IMR-90 (cell line): ENCODE measurements around the gene DENR. TPM values are rescaled to one million over a fixed set of nuclear protein-coding genes. Genes with fewer than 3 reads are reported as not detected.
"Not testable (repeated sequence)": the region's sequence is repeated elsewhere in the genome, so short reads cannot be mapped to it uniquely, and the experiment has no call there.

Experiments used
- ATAC-seq: fragments of 200-7000 bp; cut with Tn5 transposase; 2 replicates; pipeline ENCODE4 v1.9.1; 2020; ENCODE audit warnings: low read depth, mild to moderate bottlenecking, moderate library complexity
- BruUV-seq: library from RNA; stranded (reverse); fragments of 400-500 nt; replicated peaks from 2 replicates; lab custom pipeline; 2021; lab: Mats Ljungman, UMichigan
- CTCF ChIA-PET: fragments of 300-600 bp; formaldehyde crosslinking; extraction: SDS; loops from one replicate; lab custom pipeline; 2021; ENCODE audit warnings: antibody characterized with exemption; lab: Yijun Ruan, JAX
- POLR2A ChIA-PET: fragments of 300-600 bp; sonication (Branson Sonifier 250); formaldehyde crosslinking; loops from one replicate; lab custom pipeline; 2022; ENCODE audit warnings: antibody characterized with exemption; ENCODE audit not compliant: unreplicated experiment; lab: Charles Lee
- DNase-seq: peaks from one replicate; pipeline ENCODE4 v3.0.0; 2013
- H2AFZ ChIP-seq: replicated peaks from 2 replicates; pipeline ENCODE3; 2013; ENCODE audit warnings: low read length, mild to moderate bottlenecking; ENCODE audit not compliant: poor library complexity
- H2AK5ac ChIP-seq: 2 replicates; pipeline ENCODE4 v1.6.1; 2013; ENCODE audit warnings: low read depth, low read length, inconsistent platforms
- H2AK9ac ChIP-seq: replicated peaks from 2 replicates; pipeline ENCODE3; 2013; ENCODE audit warnings: mild to moderate bottlenecking, low read depth, low read length, moderate library complexity; ENCODE audit not compliant: poor library complexity
- H2BK120ac ChIP-seq: 2 replicates; pipeline ENCODE4 v1.6.1; 2013; ENCODE audit warnings: low read depth, low read length, inconsistent platforms
- H2BK15ac ChIP-seq: 3 replicates; pipeline ENCODE4 v1.6.1; 2013; ENCODE audit warnings: low read depth, low read length, inconsistent platforms
- H2BK20ac ChIP-seq: 2 replicates; pipeline ENCODE4 v1.6.1; 2013; ENCODE audit warnings: low read depth, mild to moderate bottlenecking, inconsistent platforms, low read length, moderate library complexity
- H2BK5ac ChIP-seq: 2 replicates; pipeline ENCODE4 v1.6.1; 2013; ENCODE audit warnings: mild to moderate bottlenecking, low read depth, low read length, inconsistent platforms; ENCODE audit not compliant: poor library complexity, severe bottlenecking
- H3K14ac ChIP-seq: replicated peaks from 2 replicates; pipeline ENCODE4 v1.6.1; 2013; ENCODE audit warnings: low read depth, low read length, inconsistent platforms
- H3K18ac ChIP-seq: 2 replicates; pipeline ENCODE4 v1.6.1; 2013; ENCODE audit warnings: low read depth, low read length, control low read depth
- H3K23ac ChIP-seq: 2 replicates; pipeline ENCODE4 v1.6.1; 2013; ENCODE audit warnings: low read depth, low read length, inconsistent platforms
- H3K27ac ChIP-seq: 2 replicates; pipeline ENCODE4 v1.5.1; 2013; ENCODE audit warnings: mild to moderate bottlenecking, control low read depth, low read length; ENCODE audit not compliant: insufficient read depth
- H3K27me3 ChIP-seq: 2 replicates; pipeline ENCODE4 v1.6.1; 2013; ENCODE audit warnings: low read length; ENCODE audit not compliant: control insufficient read depth, insufficient read depth
- H3K36me3 ChIP-seq: 2 replicates; pipeline ENCODE4 v1.6.1; 2013; ENCODE audit warnings: low read length, mixed read lengths; ENCODE audit not compliant: control insufficient read depth, insufficient read depth
- H3K4ac ChIP-seq: 2 replicates; pipeline ENCODE4 v1.6.1; 2013; ENCODE audit warnings: low read depth, low read length, inconsistent platforms
- H3K4me1 ChIP-seq: 2 replicates; pipeline ENCODE4 v1.6.1; 2013; ENCODE audit warnings: low read length, mixed read lengths; ENCODE audit not compliant: control insufficient read depth, insufficient read depth
- H3K4me2 ChIP-seq: 2 replicates; pipeline ENCODE4 v1.6.1; 2013; ENCODE audit warnings: low read depth, mild to moderate bottlenecking, control low read depth, low read length, moderate library complexity
- H3K4me3 ChIP-seq: 2 replicates; pipeline ENCODE4 v1.5.1; 2013; ENCODE audit warnings: low read depth, mild to moderate bottlenecking, control low read depth, low read length, moderate library complexity; ENCODE audit not compliant: insufficient read depth
- H3K56ac ChIP-seq: 2 replicates; pipeline ENCODE4 v1.6.1; 2013; ENCODE audit warnings: low read length, inconsistent platforms; ENCODE audit not compliant: insufficient read depth; ENCODE audit errors: extremely low read depth
- H3K79me1 ChIP-seq, 2 experiments: 2 replicates each; pipeline ENCODE4 v1.6.1; 2013; ENCODE audit warnings: low read length in 2 of 2, inconsistent platforms in 1 of 2, low read depth in 1 of 2
- H3K9ac ChIP-seq: 2 replicates; pipeline ENCODE4 v1.6.1; 2013; ENCODE audit warnings: low read depth, low read length, control low read depth
- H3K9me1 ChIP-seq: 2 replicates; pipeline ENCODE4 v1.6.1; 2013; ENCODE audit warnings: low read length, inconsistent platforms; ENCODE audit not compliant: insufficient read depth
- H3K9me3 ChIP-seq: 2 replicates; pipeline ENCODE4 v1.6.1; 2013; ENCODE audit warnings: low read length; ENCODE audit not compliant: control insufficient read depth, insufficient read depth
- H4K20me1 ChIP-seq: 2 replicates; pipeline ENCODE4 v1.6.1; 2013; ENCODE audit warnings: low read length, inconsistent platforms; ENCODE audit not compliant: insufficient read depth
- H4K5ac ChIP-seq: 2 replicates; pipeline ENCODE4 v1.6.1; 2013; ENCODE audit warnings: mild to moderate bottlenecking, low read depth, low read length, control low read depth
- H4K8ac ChIP-seq, 2 experiments: 2 replicates each; pipeline ENCODE4 v1.6.1; 2013; ENCODE audit warnings: low read depth in 2 of 2, low read length in 2 of 2, control low read depth in 1 of 2, inconsistent platforms in 1 of 2
- H4K91ac ChIP-seq: 2 replicates; pipeline ENCODE4 v1.6.1; 2013; ENCODE audit warnings: low read depth, low read length, inconsistent platforms; ENCODE audit not compliant: insufficient read depth
- FOS ChIP-seq: fragments of 150-350 bp; IDR thresholded peaks from 2 replicates; pipeline ENCODE4 v1.6.1; 2016; ENCODE audit warnings: low read depth, low read length
- POLR2A ChIP-seq: IDR thresholded peaks from 2 replicates; pipeline ENCODE4 v1.6.1; 2012; ENCODE audit warnings: mild to moderate bottlenecking, low read depth, low read length
- WGBS, 2 experiments: methylation state at CpG; one replicate each; pipeline versions ENCODE4 v1.1.5 to v1.1.7; 2013; ENCODE audit warnings: missing lambda C conversion rate in 2 of 2; ENCODE audit not compliant: insufficient read length in 1 of 2; ENCODE audit errors: extremely low coverage in 2 of 2; 5-methylcytosine and 5-hydroxymethylcytosine counted together
- dilution Hi-C: fragments of 300-500 bp; cut with HindIII; formaldehyde crosslinking; loops from one replicate; pipeline ENCODE4 v1.14.3; 2018; ENCODE audit warnings: low sequenced_read_pairs; ENCODE audit not compliant: unreplicated experiment
- in situ Hi-C: fragments of 300-500 bp; cut with MboI; formaldehyde crosslinking; loops from 3 replicates; pipeline ENCODE4 v1.14.3; 2019; ENCODE audit warnings: low sequenced_read_pairs, inconsistent platforms, mixed read lengths
- intact Hi-C: fragments of 100-400 bp; cut with micrococcal nuclease; formaldehyde crosslinking; loops from 2 replicates; pipeline ENCODE4 v1.10.0; 2022
- polyA plus RNA-seq, 3 experiments: library from polyadenylated mRNA; depleted of rRNA; stranded (reverse); fragments of >200 nt; gene quantifications; 2 replicates each; pipeline ENCODE4 v1.2.3, GENCODE V29; 2012; ENCODE audit warnings: low replicate concordance in 1 of 3
- total RNA-seq: library from RNA; depleted of rRNA; stranded (reverse); fragments of >200 nt; gene quantifications from 2 replicates; pipeline ENCODE4 v1.2.3, GENCODE V29; 2012
- TF ChIP-seq, protein P1 (sequence below): fragments of 150-350 bp; IDR thresholded peaks from 2 replicates; pipeline ENCODE4 v1.6.1; 2017; ENCODE audit warnings: mild to moderate bottlenecking, antibody characterized with exemption, low read length, low read depth

DENR gene
- total and polyA plus RNA-seq, 2 of the 4 experiments (the other 2 are of a cell fraction): 8.2 to 24.5 TPM

DNA sequence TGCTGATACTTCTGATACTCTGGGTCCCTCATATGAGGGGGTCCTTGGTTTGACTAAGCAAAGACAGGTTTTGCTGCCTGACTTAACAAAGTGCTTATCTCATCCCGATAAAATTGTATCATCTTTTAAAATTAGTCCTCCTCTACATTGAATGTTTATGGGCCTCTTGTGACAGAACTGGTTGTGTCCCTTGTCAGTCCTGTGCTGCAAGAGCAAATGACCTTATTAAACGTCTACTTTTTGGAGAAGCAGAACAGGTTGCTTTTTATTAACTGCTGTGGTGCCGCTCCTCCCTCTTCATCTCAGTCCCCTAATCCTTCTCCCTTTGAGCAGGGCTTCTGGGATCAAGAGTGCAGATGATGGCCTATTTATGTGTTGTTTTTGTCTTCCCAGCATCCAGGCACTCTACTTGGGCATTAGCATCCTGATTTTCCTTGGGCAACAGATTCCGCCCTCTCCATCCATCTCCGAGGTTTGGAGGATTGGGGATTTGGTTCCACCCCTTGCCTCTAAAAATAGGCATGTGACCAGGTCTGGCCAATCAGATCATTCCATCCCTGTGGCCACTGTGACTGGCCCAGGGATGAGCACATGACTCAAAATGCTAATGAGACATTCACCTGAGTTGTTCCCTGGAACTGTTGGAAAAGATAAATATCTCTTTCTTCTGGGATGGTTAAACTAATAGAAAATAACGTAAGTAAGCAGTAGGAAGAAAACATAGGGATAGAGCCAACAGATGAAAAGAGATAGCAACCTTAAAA, 2.9 kb upstream of the DENR start:
- Histone ChIP-seq H4K91ac (no peak overlapping the region), H3K4me3 (no peak overlapping the region), H3K14ac (0 out of 2 replicates have a peak overlapping the region, but pooled peaks have one; percentile 27), H3K56ac (no peak overlapping the region), H4K20me1 (peaks cover 4% of the 10 kb centered on the region), H2BK20ac (no peak overlapping the region), H3K9me1 (peaks cover 6% of the 10 kb centered on the region; the same call in 1 of the 2 replicates), H3K79me1 (peaks cover 17 to 19% of the 10 kb centered on the region in 2 experiments), H3K4me1 (peaks cover 6% of the 10 kb centered on the region), H2AK5ac (no peak overlapping the region), H2BK5ac (no peak overlapping the region), H2BK15ac (no peak overlapping the region), H3K4ac (no peak overlapping the region), H3K4me2 (no peak overlapping the region), H3K27me3 (no peaks in the 10 kb centered on the region), H3K9me3 (no peaks in the 10 kb centered on the region), H3K9ac (no peak overlapping the region), H4K8ac (no peak overlapping the region), H3K36me3 (peaks cover 3% of the 10 kb centered on the region), H4K5ac (no peak overlapping the region), H3K23ac (no peak overlapping the region), H3K27ac (no peak overlapping the region), H2AK9ac (no peak overlapping the region), H3K18ac (no peak overlapping the region), H2AFZ (peak overlapping the region; percentile 27), H2BK120ac (no peak overlapping the region)
- WGBS, 2 experiments: no CpG with 5 or more reads among the region's 6 CpGs
- in situ Hi-C loops (loop anchor here (5.0 kb wide), 1 partner anchor 112 kb away; no protein-coding TSS in a partner anchor), dilution Hi-C loops (no loop called here), intact Hi-C loops (loop anchor here (10.0 kb wide), 1 partner anchor 355 kb away; no protein-coding TSS in a partner anchor)
- BruUV-seq: no TSS peak
- TF ChIP-seq, protein P1, sequence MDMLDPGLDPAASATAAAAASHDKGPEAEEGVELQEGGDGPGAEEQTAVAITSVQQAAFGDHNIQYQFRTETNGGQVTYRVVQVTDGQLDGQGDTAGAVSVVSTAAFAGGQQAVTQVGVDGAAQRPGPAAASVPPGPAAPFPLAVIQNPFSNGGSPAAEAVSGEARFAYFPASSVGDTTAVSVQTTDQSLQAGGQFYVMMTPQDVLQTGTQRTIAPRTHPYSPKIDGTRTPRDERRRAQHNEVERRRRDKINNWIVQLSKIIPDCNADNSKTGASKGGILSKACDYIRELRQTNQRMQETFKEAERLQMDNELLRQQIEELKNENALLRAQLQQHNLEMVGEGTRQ: peak; percentile 88
- no peak for TF ChIP-seq FOS
- no peak for TF ChIP-seq POLR2A
- POLR2A ChIA-PET: no interaction called here
- DNase-seq (no peak), ATAC-seq (no peak)
- CTCF ChIA-PET: no interaction called here

DNA sequence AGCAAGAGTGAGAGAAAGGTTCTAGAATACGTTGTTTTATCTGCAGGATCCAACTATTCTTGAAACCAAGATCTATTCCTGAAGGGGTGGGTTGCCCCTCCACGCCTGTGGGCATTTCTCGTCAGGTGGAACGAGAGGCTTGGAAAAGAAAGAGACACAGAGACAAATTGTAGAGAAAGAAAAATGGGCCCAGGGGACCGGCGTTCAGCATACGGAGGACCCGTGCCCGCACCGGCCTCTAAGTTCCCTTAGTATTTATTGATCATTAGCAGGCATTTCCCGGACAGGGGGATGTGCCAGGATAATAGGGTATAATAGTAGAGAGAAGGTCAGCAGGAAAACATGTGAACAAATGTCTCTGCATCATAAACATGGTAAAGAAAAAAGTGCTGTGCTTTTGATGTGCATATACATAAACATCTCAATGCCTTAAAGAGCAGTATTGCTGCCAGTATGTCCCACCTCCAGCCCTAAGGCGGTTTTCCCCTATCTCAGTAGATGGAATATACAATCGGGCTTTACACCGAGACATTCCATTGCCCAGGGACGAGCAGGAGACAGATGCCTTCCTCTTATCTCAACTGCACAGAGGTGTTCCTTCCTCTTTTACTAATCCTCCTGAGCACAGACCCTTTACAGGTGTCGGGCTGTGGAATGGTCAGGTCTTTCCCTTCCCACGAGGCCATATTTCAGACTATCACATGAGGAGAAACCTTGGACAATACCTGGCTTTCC, 1.7 kb upstream of the DENR start:
- H2BK5ac ChIP-seq, H2AK5ac ChIP-seq, H3K4me1 ChIP-seq, H3K18ac ChIP-seq, H3K36me3 ChIP-seq, H2AK9ac ChIP-seq, H4K20me1 ChIP-seq, H2BK120ac ChIP-seq, DNase-seq, H4K91ac ChIP-seq, H3K14ac ChIP-seq, H3K56ac ChIP-seq, H3K9me3 ChIP-seq, H2BK15ac ChIP-seq, H3K27me3 ChIP-seq, POLR2A ChIA-PET, H4K5ac ChIP-seq, H3K9ac ChIP-seq, H3K27ac ChIP-seq, H2BK20ac ChIP-seq, H3K4me2 ChIP-seq, CTCF ChIA-PET, dilution Hi-C loops, ATAC-seq, H2AFZ ChIP-seq, H3K4ac ChIP-seq, H3K9me1 ChIP-seq, H3K4me3 ChIP-seq, H3K23ac ChIP-seq, BruUV-seq: not testable (repeated sequence)
- H3K79me1 ChIP-seq: peaks cover 17 to 26% of the 10 kb centered on the region in 2 experiments
- in situ Hi-C loops: loop anchor here (5.0 kb wide), 1 partner anchor 114 kb away; no protein-coding TSS in a partner anchor
- 0 out of 4 replicates have a peak overlapping the region, but pooled peaks of 1 of the 2 experiments have one; percentile 28 for H4K8ac ChIP-seq
- WGBS, 2 experiments: 76% methylated on average over 6 of the region's 17 CpGs; no CpG with 5 or more reads in 1 of the 2 experiments
- intact Hi-C loops: loop anchor here (10.0 kb wide), 1 partner anchor 356 kb away; no protein-coding TSS in a partner anchor
